ENCODE results near the gene CDK5RAP1.

The CDK5RAP1 gene

GRCh38 chr20:33339515-33340058 is 61.7 kb downstream of the CDK5RAP1 start:
- no peak for DNase-seq (ENCODE audit: low read depth)
- TF ChIP-seq CTCF (IDR thresholded peaks at IDR 0.05; ENCODE audit: control insufficient read depth, extremely low read depth, insufficient read depth), result no peak
- no peak overlapping the region for H3K4me3 ChIP-seq (ENCODE audit: low read depth, low read length)

GRCh38 chr20:33338467-33339258 is 62.7 kb downstream of the CDK5RAP1 start:
- DNase-seq (ENCODE audit: low read depth), result no peak
- H3K4me3 ChIP-seq (ENCODE audit: low read depth, low read length), result no peak overlapping the region
- TF ChIP-seq CTCF (IDR thresholded peaks at IDR 0.05; ENCODE audit: control insufficient read depth, extremely low read depth, insufficient read depth), result no peak

GRCh38 chr20:33337531-33338165 is 63.7 kb downstream of the CDK5RAP1 start:
- no peak overlapping the region for H3K4me3 ChIP-seq (ENCODE audit: low read depth, low read length)
- no peak for DNase-seq (ENCODE audit: low read depth)
- no peak for TF ChIP-seq CTCF (IDR thresholded peaks at IDR 0.05; ENCODE audit: control insufficient read depth, extremely low read depth, insufficient read depth)

GRCh38 chr20:33337119-33337518 is 64.2 kb downstream of the CDK5RAP1 start:
- no peak for DNase-seq (ENCODE audit: low read depth)
- H3K4me3 ChIP-seq (ENCODE audit: low read depth, low read length), result no peak overlapping the region
- TF ChIP-seq CTCF (IDR thresholded peaks at IDR 0.05; ENCODE audit: control insufficient read depth, extremely low read depth, insufficient read depth), result no peak

GRCh38 chr20:33336375-33336774 is 64.9 kb downstream of the CDK5RAP1 start:
- TF ChIP-seq CTCF (IDR thresholded peaks at IDR 0.05; ENCODE audit: control insufficient read depth, extremely low read depth, insufficient read depth), result no peak
- H3K4me3 ChIP-seq (ENCODE audit: low read depth, low read length), result no peak overlapping the region
- DNase-seq (ENCODE audit: low read depth), result no peak

GRCh38 chr20:33334111-33334510 is 67.2 kb downstream of the CDK5RAP1 start:
- DNase-seq (ENCODE audit: low read depth), result no peak
- TF ChIP-seq CTCF (IDR thresholded peaks at IDR 0.05; ENCODE audit: control insufficient read depth, extremely low read depth, insufficient read depth), result no peak

More at GRCh38 chr20:33334111-33334510, 67.2 kb downstream of the CDK5RAP1 start:
- no peak overlapping the region for H3K4me3 ChIP-seq (ENCODE audit: low read depth, low read length)

Data from LNCaP clone FGC (cell line).